Islet of Langerhans (tissue), 1 donor: ENCODE results near the gene MAGI3.

Source experiments
- FAIRE-seq: peaks from one replicate; lab custom pipeline; 2011; peaks lifted over from hg19 to GRCh38; lab: Jason Lieb, UNC

The MAGI3 gene

DNA sequence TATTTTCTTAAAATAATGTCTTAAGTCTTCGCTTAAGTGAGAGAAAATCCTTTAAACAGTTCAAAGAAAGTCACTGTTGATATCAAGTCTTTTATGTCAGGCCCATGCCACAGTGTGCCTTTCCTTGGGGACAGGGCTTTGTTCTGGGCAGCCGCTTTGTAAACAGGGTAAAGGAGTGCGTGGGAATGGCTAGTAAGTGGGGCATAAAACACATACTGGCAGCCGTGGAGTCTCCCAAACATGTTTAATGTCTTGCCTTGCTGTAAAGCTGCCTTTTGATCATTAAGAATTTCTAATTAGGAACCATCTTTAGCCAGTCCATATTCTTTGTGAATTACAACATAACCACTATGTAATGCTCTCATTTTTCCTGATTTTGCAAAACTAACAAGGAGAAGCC is 269.2 kb downstream of the MAGI3 start:
- no peak for FAIRE-seq

DNA sequence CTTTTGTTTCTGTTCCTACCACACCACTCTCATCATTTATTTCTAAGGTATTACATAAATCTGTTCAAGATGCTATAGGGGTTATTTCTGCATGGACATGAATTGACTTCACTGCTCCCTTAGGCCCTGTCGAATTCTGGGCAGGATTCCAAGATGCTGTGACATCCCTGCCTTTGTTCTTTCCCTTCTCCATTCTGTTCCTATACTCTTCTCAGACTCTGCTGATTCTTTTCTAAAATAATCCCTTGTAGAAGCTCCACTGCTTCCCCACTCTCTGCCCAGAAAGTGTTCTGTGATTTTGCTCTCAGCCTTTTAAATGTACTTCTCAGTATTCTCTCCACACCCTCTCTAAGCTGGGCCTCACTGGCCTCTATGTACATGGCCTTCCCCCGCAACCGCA is 269.8 kb downstream of the MAGI3 start:
- no peak for FAIRE-seq

DNA sequence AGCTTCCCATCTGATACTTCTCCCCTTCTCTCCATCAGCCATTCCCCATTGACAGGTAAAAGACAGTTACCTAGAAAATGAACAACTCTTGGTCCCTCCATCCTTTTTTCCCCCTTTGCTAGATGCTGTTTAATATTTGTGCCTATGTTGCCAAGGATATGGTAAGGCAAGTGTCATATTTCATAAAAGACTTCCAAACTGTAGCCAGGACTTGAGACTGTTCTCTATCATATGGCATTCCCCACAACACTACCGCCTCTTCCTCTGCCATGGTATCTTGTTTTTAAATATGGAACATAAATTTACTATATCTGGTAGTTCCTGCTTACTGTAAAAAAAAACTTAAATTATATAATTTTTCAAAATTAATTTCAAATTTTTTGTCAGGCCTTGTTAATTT is 271.8 kb downstream of the MAGI3 start:
- FAIRE-seq = no peak

DNA sequence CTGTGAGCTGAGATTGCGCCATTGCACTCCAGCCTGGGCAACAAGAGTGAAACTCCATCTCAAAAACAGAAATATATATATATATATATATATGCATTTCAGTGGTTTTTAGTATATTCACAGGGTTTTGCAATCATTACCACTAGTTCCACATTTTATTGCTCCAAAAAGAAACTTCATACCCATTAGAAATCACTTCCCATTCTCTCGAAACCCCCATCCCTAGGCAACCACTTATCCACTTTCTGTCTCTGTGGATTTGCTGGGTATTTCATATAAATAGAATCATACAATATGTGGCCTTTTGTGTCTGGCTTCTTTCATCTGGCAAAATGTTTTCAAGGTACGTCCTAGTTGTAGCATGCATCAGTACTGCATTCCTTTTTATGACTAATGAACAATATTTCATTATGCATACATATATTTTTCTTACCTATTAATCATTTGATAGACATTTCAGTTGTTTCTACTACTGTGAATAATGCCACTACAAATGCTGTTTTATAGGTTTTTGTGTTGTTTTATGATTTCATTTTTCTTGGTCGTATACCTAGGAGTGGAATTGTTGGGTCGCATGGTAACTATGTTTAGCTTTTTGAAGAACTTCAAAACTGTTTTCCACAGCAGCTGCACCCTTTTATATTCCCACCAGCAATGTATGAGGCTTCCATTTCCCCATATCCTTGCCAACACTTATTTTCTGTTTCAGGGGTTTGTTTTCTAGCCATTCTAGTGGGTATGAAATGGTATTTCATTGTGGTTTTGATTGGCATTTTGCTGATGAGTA is 273.0 kb downstream of the MAGI3 start:
- no peak for FAIRE-seq

DNA sequence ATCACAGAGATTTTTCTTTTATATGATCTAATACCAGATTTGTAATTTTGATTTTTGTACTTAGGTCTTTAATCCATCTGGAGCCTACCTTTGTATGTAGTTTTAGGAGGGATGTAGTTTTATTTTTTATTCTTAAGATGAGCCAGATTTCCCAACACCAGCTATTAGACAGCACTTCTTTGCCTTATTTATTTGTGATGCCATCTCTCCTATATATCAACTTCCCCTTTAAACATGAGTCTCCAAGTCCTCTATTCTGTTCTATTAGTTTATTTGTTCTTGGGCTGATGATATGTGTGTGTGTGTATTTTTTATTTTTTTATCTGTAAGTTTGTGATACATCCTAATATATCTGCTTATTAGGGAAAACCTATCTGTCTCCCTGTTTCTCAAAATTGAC is 274.8 kb downstream of the MAGI3 start:
- no peak for FAIRE-seq

DNA sequence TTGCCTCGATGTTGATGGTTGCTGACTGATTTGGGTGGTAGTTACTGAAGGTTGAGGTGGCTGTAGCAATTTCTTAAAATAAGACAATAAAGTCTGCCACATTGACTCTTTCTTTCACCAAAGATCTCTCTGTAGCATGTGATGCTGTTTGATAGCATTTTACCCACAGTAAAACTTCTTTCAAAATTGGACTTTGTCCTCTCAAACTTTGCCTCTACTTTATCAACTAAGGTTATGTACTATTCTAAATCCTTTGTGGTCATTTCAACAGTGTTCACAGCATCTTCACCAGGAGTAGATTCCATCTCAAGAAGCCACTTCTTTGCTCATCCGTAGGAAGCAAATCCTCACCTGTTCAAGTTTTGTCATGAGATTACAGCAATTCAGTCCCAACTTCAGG is 275.8 kb downstream of the MAGI3 start:
- no peak for FAIRE-seq

DNA sequence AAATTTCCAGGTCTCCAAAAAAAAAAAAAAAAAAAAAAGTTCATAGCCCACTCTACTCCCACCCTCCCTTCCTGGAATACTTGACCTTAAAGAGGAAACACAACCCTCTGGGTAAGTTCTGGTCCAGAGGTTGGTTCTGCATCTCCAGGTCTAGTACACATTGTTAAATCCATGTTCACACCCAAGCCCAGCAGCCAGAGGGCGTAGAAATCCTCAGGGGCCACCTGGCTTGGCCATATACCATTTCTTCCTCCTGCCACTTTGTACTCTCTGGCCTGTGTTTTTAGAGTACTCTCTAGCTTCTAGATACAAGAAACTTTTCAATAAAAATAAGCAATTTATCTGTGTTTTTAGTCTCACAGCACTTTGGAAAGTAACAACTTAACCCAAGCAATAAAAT is 279.7 kb downstream of the MAGI3 start:
- FAIRE-seq = no peak

DNA sequence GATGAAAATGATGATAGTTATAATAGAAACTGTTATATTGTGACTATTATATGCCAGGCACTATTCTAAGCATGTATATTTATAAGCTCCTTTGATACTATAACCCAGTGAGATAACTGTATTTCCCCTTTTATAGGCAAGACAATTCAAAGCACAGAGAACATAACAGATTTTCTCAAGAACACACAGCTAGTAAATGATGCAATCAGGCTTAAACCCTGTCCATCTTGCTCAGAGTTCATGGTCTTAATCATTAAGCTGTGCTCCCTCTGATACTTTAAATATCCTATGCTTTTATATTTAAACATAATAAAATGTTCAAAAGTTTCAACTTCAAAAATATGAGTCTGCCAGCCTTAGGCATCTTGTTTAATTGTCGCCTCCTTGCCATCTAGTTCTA is 280.3 kb downstream of the MAGI3 start:
- FAIRE-seq = no peak

DNA sequence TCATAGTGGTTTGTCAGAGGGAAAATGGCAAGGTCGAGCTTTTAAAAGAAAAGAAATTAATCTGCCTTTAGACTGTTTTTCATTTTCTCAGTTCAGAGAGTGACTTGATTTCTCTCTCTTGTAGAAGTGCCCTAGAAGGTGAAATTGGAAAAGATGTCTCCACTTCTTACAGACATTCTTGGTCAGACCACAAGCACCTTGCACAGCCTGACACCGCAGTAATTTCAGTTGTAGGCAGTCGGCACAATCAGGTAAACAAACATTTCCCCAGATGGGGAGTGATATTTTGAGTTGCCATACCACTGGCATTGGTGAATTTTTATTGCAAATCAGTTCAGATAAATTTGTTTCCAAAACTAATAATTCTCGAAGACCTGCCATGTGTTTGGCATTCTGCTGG is 282.2 kb downstream of the MAGI3 start:
- no peak for FAIRE-seq

DNA sequence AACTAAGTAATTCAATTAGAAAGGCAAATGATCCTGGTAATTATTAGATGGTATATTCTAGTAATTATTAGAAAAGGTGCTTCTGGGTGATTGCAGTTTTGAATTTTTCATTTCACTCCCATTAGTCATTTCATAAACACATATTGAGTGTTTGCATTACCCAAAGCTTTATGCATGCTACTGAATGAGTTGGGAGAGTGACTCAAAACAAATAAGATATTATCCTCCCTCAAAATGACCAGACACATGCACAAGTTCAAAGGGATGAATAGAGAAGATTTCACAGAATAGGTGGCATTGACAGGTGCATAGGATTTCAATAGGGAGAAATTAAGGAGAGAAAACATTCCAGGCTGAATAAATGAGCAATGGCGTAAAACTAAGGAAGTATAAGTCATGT is 284.3 kb downstream of the MAGI3 start:
- FAIRE-seq = no peak

DNA sequence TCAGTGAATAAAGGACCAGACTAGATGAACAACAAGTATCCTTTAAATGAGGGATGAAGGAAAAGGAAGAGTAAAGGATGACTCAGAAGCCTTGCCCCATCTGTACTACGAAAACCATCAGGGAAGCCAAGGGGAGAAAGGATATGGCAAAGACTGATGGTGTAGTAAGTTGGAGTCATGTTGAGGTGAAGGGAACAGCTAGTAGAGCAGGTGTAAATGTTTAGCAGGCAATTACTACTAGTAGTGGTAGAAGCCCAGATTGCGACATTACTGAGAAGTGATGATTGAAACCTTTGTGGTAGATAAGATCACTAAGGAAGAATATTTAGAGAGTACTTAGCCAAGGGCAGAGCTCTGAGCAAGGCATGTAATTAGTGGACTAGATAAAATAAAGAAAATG is 285.0 kb downstream of the MAGI3 start:
- FAIRE-seq = no peak

DNA sequence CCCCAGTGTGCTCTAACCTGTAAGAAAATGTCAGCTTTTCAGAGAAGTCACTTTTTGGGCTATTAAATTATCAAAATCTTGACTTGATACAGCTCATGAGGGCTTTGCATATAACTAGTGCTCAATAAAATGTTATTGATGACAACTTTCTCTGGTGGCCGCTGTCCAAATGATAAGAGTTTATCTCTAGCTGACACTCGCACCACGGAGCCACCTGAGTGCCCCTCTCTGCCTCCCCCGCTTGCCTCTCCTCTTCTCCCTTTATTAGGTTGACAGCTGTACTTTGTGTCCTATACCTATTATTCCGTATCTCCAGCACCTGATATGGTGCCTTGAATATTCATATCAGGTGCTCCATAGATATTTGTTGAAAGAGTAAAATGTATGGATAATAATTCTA is 286.2 kb downstream of the MAGI3 start:
- no peak for FAIRE-seq

DNA sequence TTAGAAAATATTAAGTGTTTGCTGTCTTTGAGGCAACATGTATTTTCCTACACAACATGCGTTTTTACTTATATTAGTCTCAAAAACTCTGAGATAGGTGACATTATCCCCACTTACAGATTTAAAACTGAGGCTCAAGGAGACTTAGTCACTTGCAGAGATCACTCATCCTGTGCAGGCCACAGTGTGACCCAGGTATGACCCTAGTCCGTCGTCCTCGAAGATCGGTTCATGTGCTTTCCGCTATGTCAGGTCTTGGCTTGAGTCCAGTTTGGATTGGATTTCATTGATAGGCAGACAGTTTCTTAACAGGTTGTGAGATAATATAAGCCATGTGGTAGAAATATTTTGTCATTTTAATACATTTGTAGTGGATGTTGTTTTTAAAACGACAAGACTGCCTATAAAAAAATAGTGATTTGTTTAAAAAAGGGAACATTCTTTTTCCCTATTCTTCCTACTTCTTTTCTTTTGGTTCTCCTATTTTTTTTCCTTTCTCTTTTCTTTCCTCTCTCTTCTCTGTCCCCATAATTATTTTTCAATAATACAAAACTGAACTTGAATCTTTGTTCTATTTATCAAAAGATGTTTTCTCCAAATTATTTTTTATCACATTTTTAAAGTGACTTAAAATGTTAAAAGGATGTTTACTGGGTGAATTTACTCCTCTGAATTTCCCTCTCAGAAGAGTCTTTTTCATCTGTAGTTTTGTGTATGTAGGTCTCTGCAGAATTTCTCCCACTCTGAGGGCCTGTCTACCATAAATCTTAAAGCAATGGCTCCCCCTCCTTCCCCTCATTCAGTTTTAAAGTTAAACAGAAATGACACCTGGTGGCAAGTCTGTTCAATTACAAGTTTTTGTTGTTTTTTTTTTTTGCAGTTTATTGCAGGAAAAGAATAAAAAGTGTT is 287.2 kb downstream of the MAGI3 start:
- FAIRE-seq = peak; percentile 84

DNA sequence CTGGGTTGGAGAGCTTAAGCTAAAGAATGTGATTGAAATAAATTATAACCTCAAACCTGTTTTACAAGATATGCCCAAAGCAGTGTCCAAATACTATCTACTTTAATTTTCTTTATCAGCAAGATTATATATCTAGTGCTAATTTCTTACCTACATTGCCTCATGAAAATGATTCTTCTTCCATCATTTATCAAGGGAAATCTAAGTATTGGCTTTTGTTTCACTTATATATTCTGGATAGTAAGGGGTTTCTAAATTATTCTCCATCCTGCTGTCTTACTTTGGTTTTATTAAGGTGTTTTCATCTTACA is 287.8 kb downstream of the MAGI3 start:
- no peak for FAIRE-seq

DNA sequence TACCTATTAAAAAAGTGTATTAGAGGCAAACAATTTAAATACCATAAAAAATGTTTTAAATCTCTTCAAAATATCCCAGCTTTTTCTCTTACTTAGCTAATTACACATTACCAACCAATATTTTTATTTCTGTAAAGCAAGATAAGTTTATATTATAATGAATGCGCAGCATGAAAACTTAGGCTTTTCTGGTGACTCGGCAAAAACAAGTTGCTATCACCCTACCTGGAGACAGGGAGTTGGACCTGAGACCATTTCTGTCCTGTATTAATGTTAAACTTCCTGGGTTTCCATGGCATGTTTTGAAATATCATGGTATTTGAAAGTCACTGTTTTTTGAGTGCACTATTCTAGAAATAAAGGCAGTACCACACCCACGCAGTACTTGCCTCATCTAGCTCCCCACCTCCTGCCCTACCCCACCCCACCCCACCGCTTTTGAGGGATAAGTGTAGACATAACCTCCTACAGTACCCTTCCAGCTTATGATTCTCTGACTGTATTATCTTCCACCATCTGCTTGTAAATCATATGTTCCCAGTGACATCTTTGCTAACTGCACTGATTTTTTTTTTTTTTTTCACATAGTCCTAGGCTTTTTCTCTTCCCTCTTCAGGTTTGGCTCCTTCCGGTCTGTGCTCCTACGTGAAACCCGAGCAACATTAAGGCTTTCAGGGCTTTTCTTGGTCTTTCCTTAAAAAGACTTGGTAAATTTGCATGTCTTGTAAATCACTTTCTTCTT is 291.5 kb downstream of the MAGI3 start:
- no peak for FAIRE-seq

DNA sequence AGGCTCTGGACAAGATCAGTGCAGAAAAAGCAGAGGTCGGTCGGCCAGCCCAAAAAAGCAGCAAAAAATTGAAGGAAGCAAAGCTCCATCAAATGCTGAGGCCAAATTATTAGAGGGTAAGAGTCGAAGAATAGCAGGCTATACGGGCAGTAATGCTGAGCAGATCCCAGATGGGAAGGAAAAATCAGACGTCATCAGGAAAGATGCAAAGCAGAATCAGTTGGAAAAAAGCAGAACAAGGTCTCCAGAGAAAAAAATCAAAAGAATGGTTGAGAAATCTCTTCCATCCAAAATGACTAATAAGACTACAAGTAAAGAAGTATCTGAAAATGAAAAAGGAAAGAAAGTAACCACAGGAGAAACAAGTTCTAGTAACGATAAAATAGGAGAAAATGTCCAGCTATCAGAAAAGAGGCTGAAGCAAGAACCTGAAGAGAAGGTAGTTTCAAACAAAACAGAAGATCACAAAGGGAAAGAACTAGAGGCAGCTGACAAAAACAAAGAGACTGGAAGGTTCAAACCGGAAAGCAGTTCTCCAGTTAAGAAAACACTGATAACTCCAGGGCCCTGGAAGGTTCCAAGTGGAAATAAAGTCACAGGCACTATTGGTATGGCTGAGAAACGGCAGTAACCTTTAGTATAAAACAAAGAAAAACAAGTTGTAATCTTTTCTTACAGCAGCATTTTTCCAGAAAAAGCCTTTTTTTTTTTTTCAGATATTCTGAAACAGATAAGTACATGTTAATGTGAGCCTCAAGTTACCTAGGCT is 293.3 kb downstream of the MAGI3 start:
- no peak for FAIRE-seq

DNA sequence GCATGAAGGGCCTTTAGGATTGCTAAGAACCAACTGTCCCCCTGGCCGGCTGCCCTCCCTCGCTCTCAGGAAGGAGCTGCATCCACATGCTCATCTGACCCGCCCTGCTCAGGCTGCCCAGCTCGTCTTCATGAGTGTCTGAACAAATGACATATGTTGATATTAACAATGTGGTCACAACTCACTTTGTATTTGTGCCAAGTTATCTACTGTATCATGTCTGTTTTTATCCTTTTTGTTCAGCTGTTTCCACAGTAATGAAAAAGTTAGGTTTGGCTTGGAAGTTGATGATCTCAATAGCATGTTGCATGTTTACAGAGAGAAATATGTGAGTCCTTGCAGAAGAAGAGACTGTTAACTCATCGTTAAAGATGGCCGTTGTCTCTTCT is 293.8 kb downstream of the MAGI3 start:
- no peak for FAIRE-seq

DNA sequence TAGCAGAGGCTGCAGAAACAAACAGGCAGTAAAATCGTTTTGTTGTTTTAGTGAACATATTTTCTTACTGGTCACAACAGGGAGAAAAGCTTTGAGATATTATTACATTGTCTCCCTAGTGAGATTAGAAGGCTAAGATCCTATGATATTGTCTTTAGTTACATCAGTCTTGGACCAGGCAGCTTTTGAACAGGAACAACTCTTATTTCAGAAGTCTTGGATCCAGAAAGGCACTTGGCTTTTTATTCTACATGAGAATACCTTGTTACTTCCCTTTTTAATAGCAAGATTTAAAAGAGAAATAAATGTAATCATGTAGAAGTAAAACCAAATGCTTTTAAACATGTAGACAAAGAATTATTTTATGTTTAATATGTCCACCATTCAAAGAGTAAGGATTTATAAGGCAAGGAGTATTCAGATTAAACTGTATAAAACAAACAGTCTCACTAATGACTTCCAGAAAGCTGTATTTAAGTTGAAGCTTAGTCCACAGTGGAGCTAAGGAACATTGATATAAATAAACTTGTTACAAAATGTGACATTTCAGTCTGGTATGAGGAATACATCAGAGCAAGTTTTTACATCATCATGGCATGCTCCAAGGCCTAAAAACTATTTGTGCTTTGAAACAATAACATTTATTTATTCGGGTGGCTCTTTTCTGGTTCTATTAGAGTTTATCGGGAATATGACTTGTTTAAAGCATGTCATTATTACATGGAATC is 296.7 kb downstream of the MAGI3 start:
- FAIRE-seq = no peak

DNA sequence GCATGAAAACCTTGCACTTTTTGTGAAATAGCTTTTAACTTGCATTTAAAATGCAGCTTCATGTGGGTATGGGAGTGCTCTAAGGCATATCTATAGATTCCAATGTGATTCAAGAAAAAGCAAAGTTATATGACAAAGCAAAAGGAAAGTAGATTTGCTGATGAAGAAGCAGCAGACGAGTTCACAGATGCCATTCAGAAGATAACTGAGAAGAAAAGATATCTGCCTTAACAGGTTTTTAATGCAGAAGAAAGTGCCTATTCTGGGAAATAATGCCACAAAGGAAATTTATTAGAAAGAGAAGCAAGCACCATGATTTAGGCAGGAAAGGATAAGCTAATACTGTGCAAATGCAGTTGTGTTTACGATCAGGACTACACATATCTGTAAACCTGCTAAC is 300.9 kb downstream of the MAGI3 start:
- FAIRE-seq = no peak

DNA sequence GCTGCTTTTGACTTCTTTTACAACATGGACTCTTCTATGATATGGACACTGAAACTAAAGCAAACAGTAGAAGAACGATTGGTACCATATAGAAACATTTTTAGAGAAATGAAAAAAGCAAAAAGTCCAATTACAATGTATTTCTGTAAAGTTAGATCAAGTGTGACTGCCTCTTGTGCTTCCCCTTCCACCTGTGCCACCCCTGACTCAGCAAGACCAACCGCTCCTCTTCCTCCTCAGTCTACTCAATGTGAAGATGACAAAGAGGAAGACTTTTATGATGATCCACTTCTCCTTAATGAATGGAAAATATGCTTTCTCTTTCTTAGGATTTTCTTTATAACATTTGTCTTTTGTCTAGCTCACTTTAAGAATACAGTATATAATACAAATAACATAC is 302.0 kb downstream of the MAGI3 start:
- no peak for FAIRE-seq

DNA sequence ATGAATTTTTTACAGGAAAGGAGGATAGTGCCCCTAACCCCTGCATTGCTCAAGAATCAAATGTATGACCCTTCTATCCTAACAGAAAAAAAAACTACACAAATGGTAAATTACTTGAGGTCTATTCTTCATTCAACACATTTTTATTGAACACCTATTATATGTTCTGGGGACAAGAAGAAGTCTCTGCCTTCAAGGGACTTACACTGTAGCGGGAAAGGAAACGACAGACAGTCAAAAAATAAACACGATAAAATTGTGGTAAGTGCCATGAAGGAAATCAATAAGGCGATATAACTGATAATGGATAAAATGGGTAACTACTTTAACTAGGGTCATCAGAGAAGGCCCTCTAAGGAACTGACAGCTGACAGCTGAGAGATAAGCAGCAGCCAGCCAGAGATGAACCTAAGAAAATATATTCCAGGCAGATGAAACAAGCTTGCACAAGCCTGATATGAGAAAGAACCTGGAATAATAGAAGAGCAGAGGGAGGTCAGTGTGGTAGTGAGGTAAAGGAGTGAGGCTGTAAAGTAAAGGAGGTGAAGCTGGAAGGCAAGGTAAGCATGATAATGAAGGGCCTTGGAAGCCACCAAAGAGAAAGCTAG is 302.6 kb downstream of the MAGI3 start:
- no peak for FAIRE-seq
